HG03571 (cell line): ENCODE measurements around the gene BACH2.
A peak's percentile ranks its signal among the peaks of the same experiment; 100 is the strongest.
"Not testable (repeated sequence)": the region's sequence is repeated elsewhere in the genome, so short reads cannot be mapped to it uniquely, and the experiment has no call there.

Source experiments
- ATAC-seq: cut with Tn5 transposase; IDR thresholded peaks from one replicate; pipeline ENCODE4 v1.9.1; 2021; ENCODE audit not compliant: unreplicated experiment

The BACH2 gene

DNA sequence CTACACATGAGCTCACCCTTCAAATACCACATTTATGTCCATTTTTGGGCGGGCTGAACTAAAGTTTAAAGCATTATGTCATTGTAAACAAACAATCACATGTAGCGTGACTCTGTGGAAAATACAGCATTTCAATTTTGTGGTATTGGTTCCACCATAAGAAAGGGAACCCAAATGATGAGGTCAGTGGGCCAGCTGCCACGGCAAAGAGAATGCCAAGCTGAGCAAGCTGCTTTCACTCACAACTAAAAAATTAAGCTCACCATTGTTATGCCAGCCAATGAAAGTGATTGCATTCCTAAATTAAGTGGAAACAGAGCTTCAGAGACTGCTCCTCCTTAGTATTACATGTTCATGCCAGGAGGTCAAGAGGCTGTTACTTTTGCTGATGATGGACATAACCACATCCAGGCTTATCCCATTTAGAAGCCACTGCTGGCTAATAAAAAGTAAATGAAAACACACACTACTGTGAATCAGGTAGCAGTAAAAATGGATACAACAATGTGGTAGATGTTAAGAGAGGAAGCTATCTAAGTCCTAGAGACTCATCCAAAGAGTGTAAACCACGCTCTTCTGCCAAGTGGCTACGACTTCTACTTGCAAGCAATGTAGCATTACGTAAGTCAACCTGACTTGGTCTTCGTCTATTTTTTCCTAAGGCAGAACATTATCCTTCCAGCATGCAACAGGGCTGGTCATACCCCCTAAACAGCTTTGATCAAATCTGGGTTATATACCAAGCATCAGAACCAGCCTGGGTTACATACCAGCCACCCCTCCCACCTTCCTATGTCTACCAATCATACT, 164.8 kb downstream of the BACH2 start:
- ATAC-seq = no peak

DNA sequence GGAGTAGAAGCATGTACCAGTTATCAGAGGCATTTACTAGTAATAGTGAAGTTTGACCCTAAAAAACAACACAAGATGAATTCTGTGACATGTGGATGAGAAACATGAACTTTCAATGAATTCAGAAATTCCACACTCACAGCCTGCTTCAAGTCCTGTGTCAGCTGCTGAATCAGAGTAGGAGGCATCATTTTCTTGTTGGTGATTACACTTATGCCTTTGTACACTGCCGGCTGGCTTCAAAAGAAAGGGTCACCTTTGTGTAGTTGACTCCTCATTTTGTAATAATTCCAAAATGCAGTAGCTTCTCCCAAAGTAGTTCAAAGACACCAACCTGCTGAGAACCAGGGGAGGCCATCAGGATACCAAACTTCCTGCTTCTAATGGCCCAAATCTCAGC, 165.5 kb downstream of the BACH2 start:
- no peak for ATAC-seq

DNA sequence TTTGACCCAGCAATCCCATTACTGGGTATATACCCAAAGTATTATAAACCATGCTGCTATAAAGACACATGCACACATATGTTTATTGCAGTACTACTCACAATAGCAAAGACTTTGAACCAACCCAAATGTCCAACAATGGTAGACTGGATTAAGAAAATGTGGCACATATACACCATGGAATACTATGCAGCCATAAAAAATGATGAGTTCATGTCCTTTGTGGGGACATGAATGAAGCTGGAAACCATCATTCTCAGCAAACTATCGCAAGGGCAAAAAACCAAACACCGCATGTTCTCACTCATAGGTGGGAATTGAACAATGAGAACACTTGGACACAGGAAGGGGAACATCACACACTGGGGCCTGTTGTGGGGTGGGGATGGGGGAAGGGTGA, 168.0 kb downstream of the BACH2 start:
- not testable (repeated sequence) for ATAC-seq

DNA sequence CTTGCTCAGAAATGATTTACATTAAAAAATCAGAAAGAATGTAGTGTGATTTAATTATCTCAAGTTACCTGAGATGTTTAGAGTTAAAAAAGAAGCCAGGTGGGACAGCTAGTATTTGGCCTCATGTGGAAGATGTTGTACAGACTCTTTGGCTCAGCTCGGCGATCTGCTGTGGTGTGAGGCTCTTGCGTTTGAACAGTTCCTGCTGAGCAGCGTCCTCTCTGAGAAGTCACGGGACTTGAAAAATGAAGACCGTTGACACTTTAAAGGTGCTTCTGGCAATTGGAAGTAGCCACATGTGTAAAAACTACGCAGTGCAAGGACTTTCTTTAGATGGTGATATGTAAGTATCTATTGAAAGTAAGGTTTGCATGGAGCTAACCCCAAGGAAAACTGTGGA, 169.0 kb downstream of the BACH2 start:
- ATAC-seq = no peak

DNA sequence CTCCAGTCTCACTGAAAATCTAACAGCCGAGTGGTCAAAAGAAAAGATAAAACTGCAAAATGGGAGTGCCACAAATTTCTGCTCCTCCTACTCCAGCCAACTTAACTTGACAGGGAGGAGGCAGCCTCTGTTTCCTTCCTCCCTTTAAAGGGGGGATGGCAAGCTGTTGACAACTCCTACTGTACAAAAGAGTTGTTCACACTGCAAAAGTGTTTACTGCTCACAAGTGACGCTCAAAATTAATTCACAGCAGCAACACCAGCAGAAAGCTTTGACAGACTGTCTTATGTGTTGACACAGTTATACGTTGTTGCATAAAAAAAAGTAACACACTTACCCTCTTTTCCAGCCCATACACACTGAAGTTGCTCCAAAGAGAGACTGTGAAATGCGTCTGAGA, 169.8 kb downstream of the BACH2 start:
- no peak for ATAC-seq

DNA sequence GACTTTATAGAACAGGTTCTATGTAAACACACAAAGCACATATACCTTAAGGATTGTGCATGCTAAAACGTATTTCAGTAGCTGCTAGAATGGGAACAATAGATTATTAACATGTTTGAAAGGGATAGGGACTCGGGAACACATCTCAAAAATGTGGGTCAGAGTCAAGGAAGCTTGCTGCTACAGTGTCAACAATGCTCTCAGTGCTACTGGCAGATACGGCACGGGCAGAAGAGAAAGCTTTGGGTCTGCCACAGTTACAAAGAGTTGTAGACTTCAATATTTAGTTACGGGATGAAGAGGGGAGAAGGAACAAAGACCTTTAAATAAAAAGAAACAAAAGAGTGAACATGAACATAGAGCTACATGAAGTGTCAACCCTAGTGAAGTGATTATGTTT, 170.5 kb downstream of the BACH2 start:
- ATAC-seq = no peak

DNA sequence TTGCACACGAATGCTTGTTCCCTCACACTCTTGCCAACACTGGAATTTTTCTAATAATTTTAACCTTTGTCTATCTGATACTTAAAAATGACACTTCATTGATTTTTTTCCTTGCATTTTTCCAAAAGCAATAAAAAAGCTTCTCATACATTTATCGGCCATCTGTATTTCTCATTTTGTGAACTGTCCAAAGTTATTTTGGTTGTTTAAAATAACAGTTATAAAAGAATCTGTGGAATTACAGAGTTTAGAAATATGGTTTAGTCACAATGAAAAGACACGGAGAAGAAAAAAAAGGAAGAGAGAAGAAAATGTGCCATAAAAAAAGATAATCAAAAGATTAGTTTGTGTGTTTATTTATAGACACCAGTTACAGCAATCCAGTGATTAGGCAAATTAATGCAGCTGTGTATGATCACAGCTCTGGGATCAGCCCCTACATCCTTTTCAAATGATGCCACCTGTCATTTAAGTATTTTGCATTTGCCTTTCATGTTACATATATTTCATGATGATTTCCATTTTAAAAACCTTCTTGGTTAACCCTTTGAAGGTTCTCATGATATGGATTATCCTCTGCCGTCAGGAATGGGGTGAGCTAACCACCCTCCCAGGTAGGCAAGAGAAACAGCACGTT, 171.7 kb downstream of the BACH2 start:
- no peak for ATAC-seq

DNA sequence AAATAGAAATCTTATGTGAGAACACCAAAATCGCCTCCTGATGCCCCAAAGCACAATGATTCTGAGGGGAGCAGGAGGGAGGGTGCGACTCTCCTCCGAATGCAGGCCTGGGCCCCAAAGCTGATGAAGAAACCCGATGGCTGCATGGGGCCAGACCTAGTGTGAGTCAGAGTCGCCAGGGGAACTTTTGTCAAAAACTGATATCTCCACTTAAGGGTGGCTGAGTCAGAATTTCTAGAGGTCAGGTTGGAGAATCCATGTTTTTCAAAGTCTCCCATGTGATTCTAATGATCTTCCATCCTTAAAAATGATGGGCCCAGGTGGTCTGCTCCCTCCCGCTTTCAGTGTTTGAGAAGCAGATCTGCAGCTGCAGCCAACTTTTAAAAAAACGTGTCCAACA, 172.8 kb downstream of the BACH2 start:
- ATAC-seq = no peak

DNA sequence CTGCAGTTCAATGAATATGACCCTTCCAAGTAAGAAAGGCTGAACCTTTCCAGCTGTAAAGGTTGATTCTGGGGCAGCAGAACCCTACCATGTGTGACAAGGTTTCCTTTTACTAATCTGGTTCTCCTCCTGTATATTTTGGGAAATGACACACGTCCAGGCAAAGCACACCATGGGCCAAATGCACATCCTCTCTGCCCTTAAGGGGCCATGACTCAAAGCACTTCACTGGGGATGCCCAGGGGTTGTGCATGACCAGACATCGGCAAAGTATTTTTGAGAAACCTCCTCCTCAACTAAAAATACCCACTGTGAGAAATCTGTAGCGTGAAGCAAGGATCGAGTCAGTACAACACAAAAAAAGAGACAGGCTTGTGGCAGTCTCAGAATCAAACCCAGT, 174.7 kb downstream of the BACH2 start:
- no peak for ATAC-seq

DNA sequence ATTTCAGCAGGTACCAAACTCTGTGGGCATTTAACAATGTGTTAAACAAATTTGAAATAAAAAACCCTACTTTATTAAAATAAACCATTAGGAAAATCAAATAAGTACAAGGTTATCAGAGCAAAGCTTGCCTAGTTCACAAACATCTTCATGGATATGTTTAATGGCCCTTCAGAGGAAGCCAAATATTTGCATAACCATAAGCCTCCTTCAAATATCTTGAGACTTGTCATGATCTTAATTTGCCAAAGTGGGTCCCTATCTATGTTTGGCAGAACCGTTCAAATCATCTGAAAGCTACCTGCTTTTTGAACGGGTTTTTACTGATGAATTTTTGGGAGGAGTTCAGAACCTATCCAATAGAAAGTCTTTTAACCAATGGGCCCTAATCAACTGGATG, 176.3 kb downstream of the BACH2 start:
- ATAC-seq = no peak

DNA sequence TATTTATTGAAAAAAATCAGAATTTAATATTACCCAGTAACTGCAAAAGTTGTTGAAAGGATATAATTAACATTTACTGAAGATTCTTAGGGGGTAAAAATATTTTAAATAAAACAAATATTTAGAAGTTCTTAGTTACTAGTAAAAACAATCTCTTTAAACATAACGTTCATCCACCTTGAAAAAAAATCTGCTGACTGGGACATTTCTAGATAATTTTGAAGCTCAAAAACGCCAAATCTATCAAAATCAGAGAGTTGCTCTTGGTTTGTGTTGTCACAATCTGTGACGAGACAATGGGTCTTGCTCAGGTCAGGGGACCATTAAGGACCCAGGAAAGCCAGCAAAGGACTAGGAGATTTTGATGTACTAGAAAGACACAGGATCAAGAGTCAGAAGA, 177.0 kb downstream of the BACH2 start:
- no peak for ATAC-seq

DNA sequence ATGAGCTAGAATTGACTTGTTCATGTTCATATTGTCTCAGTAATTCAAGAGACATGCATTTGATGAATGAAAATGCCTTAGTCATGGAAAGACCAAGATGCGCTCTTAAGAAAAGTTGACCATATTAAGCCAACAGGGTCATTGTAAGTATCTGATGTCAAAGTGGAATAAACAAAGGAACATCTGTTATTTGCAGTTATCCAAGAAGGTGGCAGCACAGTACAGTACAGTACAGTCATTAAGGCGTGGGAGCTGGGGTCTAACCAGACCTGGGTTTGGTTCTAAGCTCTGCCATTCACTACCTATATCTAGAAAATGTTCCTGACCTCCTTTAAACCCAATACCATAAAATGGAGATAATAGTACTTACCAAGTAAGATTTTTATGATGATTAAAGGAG, 178.1 kb downstream of the BACH2 start:
- ATAC-seq = no peak

DNA sequence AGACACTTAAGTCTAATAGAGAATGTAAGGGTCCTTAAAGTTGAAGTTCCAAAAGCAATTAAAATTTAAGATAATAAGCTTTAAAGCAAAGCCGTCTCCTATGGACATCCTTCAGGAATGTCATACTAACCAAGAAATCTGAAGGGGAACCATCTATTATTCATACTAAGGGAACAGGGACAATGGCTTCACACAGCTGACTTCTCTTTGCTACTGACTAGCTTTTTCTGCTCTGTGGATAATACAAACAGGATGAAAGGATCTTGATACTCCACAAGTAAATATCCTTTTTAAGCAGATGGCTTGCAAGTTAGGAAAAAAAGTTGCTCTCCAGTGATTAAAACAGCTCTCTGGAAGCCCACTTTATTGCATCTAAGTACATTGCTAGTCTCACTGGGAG, 178.6 kb downstream of the BACH2 start:
- ATAC-seq = no peak

DNA sequence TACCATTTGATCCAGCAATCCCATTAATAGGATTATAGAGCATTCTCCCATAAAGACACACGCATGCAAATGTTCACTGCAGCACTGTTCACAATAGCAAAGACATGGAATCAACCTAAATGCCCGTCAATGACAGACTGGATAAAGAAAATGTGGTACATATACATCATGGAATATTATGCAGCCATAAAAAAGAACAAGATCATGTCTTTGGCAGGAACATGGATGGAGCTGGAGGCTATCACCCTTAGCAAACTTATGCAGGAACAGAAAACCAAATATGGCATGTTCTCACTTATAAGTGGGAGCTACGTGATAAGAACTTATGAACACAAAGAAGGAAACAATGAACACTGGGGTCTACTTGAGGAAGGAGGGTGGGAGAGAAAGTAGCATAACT, 180.5 kb downstream of the BACH2 start:
- not testable (repeated sequence) for ATAC-seq

DNA sequence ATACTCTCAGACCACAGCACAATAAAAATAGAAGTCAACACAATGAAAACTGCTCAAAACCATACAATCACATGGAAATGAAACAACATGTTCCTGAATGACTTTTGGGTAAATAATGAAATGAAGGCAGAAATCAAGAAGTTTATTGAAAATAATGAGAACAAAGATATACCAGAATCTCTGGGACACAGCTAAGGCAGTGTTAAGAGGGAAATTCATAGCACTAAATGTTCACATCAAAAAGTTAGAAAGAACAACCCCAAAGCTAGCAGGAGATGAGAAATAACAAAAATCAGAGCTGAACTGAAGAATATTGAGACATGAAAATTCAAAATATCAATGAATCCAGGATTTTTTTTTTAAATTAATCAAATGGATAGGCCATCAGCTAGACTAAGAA, 183.3 kb downstream of the BACH2 start:
- ATAC-seq = no peak

DNA sequence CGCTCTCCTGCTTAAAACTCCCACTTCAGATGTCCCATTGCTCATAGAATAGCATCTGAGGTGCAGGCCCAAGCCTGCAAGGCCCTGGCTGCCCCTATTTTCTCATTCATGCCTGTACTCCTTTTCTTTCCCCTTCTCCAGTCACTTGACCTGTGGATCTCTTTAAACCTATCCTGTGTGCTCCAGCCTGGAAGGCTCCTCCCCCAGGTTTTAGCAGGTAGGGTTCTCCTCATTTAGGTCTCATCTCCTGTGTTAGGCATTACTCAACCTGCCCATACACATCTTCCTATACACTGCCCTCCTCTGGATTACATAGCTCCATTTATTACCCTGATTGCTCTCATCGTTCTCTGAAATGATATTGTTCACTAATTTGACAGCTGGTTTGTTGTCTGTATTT, 185.3 kb downstream of the BACH2 start:
- no peak for ATAC-seq

DNA sequence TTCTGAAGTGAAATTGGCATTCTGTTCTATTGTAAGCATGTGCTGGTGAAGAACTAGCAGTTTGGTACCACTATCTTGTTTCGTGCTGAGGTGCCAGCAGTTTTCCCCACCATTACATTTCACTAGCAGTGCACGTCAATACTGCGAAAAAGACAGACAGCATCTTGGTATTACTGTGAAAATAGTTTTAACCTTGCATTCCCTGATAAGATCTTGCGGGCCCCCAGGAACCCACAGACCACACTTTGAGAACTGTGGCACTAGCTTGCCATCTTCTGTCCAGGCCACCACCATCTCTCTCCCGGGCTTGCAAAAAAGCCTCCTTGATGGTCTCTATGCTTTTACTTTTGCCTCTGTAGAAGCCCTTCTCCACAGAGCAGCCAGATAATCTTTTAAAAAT, 185.7 kb downstream of the BACH2 start:
- no peak for ATAC-seq

DNA sequence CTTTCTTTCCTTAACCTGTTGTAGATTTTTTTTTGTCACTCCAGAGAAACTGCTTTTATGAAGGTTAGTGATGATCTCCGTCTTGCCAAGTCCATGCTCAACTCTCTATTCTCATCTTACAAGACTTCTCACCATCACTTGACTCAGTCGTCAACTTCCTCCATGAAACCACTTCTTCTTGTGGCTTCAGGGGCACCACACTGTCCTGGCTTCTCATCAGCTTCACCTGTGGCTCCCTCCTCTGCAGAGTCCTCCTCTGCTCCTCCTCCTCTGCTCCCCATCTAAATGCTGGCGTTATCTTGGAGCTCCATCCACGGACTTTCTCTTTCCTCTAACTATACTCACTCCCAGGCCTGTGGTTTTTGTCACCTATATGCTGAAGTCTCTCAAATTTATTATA, 187.5 kb downstream of the BACH2 start:
- no peak for ATAC-seq

DNA sequence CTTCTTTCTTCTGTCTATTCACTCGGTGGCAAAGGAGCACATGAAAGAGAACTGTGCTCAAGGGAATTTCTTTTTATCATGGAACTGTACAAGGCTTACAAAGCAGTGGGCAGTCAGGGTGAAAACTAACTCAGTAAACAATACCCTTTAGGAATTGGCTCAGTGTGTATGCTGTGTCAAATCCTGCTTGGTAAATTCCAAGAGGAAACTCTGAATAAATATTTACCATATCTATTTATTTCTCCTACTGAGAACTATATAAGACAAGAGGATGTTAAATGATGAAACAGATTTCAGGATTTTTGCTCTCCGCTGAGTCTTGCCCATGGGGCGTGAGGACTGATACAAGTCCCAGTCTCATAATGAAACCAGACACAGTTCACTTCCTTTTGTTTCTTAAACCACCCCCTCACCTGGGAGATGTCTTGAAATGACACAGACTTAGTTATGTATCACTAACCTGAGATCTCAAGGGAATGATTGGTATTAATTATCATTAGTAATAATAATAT, 188.8 kb downstream of the BACH2 start:
- peak; percentile 93 for ATAC-seq

DNA sequence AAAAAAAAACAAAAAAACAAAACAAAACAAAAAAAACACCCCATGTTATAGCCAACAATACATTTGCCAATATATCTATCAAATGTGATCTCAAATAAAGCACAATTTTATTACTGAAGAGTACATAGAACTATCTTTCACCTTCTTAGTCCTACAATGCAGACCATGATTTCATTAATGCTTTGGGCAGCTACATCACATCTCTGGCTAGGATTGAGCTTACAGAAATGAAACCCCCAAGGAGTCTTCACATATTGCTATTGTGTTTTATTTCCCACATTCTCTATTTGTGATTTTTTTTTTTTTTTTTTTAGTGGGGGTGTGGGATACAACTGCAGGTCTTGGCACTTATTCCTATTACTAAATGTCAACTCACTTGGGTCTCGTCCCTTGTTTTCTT, 189.3 kb downstream of the BACH2 start:
- no peak for ATAC-seq

DNA sequence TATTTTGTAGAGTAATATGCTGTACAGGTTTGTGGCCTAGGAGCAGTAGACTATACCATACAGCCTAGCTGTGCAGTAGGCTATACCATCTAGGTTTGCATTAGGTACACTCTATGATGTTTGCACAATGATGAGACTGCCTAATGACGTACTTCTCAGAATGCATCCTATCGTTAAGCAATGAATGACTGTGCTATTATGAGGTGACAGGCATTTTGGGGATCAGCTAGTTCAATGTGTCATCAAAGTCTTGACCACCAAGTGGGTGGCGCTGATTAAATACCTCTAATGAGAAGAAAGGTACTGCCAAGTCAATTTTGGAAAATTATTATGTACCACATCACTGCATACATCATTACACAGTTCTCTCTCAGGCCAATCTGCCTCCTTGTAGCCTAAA, 190.2 kb downstream of the BACH2 start:
- no peak for ATAC-seq

DNA sequence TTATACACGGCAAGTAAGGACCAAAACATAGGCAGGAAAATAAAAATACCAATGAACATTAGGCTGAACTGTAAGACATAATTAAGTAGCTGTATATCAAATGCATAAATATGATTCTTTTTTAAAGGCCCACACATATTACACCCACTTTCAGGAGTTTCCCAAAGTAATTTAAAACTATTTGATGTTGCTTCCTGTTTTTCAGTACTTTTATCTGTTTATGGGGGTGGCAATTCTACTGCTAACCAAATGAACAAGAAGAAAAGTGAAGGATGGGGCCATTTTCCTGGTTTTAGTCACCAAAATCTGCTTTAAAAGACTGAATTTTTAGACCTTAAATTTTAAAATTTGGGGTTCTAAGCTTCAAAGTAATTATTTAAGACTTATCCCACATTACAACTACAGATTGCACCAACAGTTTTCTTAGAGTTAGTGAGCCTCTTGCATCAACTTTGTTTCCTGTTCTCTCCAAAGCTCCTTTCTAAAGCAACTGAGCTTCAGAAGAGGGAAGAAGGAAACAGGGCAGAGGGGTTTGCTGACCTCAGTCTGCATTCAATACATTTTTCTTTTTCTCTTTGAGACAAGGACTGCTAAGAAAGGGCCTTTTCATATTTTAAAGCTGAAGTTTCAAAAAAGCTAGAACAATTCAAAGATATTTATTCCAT, 191.0 kb downstream of the BACH2 start:
- ATAC-seq = no peak
